Stimulated activated CD4-positive, alpha-beta T cell treated with anti-CD3 and anti-CD28 coated beads, TNF-alpha, amount 100 ng/mL, for 4 hours (primary cell): ENCODE measurements around the gene CUL1.
"Not testable (repeated sequence)": the region's sequence is repeated elsewhere in the genome, so short reads cannot be mapped to it uniquely, and the experiment has no call there.

Experiments used
- DNase-seq, 3 experiments: peaks; one replicate each; pipeline ENCODE4 v3.0.0-alpha.2; 2020; ENCODE audit warnings: low read depth in 3 of 3

CUL1 gene

GRCh38 chr7:148697256-148698006 lies 1.3 kb upstream of the CUL1 start:
- peak in 1 of 3 experiments; percentile 19 for DNase-seq

GRCh38 chr7:148698007-148698396 lies 701 bp upstream of the CUL1 start:
- DNase-seq: no peak

- DNase-seq: peak; percentile 21 to 39 (median 32)
These were observed 500 bp downstream of the CUL1 start for GRCh38 chr7:148699024-148699781.

- DNase-seq: no peak
These were observed 1.3 kb downstream of the CUL1 start for GRCh38 chr7:148699782-148700629.

GRCh38 chr7:148700661-148701064 lies 2.0 kb downstream of the CUL1 start:
- DNase-seq: peak in 2 of 3 experiments; percentile 21 to 24

GRCh38 chr7:148701414-148701813 lies 2.7 kb downstream of the CUL1 start:
- DNase-seq: no peak

GRCh38 chr7:148702876-148703670 lies 4.4 kb downstream of the CUL1 start:
- no peak for DNase-seq

- DNase-seq: not testable (repeated sequence)
These were observed 4.9 kb downstream of the CUL1 start for GRCh38 chr7:148703671-148703962.

GRCh38 chr7:148704189-148704588 lies 5.5 kb downstream of the CUL1 start:
- no peak for DNase-seq

- no peak for DNase-seq
These were observed 6.3 kb downstream of the CUL1 start for GRCh38 chr7:148704970-148705369.

- DNase-seq: no peak
These were observed 7.7 kb downstream of the CUL1 start for GRCh38 chr7:148706368-148706767.

- no peak for DNase-seq
These were observed 9.6 kb downstream of the CUL1 start for GRCh38 chr7:148708026-148708885.

GRCh38 chr7:148709014-148709413 lies 10.3 kb downstream of the CUL1 start:
- DNase-seq: no peak

GRCh38 chr7:148710426-148710825 lies 11.7 kb downstream of the CUL1 start:
- not testable (repeated sequence) for DNase-seq

GRCh38 chr7:148711191-148712102 lies 12.7 kb downstream of the CUL1 start:
- DNase-seq: no peak

- no peak for DNase-seq
These were observed 14.1 kb downstream of the CUL1 start for GRCh38 chr7:148712678-148713329.

- no peak for DNase-seq
These were observed 15.8 kb downstream of the CUL1 start for GRCh38 chr7:148714498-148714897.

- DNase-seq: no peak
These were observed 16.3 kb downstream of the CUL1 start for GRCh38 chr7:148715027-148715426.

GRCh38 chr7:148717266-148717793 lies 18.6 kb downstream of the CUL1 start:
- DNase-seq: no peak
